Stimulated activated CD8-positive, alpha-beta memory T cell treated with anti-CD3 and anti-CD28 coated beads, Interleukin-4, amount 100 ng/mL, for 48 hours (primary cell): ENCODE data around the gene STX7.

Source experiments
- DNase-seq: peaks from one replicate; pipeline ENCODE4 v3.0.0-alpha.2; 2020

Gene STX7

DNA sequence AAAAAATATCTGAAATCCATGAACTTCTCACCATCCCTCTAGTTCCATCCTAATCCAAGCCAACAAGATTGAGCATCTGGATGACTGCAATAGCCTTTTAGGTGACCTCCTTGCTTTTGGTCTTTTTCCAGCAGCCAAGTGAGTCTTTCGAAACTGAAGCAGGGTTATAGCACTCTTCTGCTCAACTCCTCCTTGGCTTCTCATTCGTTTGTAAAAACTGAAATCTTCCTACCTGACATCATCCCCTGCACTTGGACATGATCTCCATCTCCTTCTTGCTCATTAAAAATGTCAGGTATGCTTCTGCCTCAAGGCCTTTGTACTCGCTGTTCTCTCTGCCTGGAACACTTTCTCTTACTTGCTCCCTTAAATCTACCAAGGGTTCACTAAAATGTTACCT lies 46.0 kb downstream of the STX7 start:
- DNase-seq: no peak

DNA sequence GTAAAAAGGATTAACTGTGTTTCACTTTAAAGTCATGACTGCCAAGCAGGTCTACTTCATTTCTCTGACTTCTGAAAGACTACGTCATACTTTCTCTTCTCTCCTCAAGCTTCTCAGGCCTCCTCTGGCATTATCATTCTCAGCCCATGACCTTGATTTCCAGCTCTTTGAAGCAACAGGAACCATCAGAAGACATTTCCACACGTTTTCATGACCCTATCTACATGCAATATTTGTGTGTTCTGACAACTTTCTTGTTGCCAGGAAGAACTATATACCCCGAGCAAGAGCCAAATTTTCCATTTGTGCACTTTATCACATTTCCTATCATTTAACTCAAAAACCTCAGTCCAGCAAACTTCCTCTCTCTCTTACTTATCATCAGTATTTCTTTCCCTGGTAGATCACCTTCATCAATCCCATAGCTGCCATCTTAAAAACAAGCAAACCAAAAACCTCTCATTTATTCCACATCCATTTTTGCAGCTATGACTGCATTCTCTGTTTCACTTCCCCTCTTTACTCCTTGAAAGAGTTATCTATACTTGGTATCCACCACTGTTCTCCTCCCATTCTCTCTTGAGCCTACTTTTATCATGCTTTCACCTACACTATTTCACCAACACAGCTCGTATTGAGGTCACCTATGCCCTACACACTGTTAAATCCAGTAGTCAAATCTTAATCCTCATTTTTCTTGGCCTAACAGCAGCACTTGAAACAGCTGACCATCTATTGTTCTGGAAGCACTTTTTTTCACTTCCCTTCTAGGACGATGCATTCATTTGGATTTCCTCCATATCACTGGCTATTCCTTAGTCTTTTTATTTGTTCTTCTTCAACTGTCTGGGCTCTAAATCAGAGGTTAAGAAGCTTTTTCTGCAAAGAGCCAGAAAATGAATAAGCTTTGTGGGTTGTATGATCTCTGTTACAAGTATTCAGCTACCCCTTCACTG lies 47.1 kb downstream of the STX7 start:
- no peak for DNase-seq

- DNase-seq: no peak
Measured at GRCh38 chr6:132464538-132465256, 48.2 kb downstream of the STX7 start.

DNA sequence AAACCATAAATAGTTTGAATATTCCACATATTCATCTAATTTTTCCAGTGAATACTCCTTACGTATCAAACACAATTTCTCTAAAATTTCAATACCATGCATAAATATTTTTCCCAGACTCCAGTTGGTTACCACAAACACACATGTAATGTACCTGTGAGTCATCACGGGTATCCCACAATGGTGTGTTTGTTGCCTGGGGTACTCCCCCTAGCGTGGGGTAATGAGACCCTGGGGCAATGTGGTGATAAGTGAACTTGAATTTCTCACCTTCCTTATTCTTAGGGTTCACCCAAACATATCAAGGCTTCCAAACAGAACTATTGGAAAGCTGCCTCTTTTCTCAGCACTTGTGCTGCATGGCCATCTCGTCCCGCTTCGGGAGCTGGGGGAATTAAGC lies 51.0 kb downstream of the STX7 start:
- no peak for DNase-seq

GRCh38 chr6:132459605-132459952 lies 53.3 kb downstream of the STX7 start:
- DNase-seq: no peak

DNA sequence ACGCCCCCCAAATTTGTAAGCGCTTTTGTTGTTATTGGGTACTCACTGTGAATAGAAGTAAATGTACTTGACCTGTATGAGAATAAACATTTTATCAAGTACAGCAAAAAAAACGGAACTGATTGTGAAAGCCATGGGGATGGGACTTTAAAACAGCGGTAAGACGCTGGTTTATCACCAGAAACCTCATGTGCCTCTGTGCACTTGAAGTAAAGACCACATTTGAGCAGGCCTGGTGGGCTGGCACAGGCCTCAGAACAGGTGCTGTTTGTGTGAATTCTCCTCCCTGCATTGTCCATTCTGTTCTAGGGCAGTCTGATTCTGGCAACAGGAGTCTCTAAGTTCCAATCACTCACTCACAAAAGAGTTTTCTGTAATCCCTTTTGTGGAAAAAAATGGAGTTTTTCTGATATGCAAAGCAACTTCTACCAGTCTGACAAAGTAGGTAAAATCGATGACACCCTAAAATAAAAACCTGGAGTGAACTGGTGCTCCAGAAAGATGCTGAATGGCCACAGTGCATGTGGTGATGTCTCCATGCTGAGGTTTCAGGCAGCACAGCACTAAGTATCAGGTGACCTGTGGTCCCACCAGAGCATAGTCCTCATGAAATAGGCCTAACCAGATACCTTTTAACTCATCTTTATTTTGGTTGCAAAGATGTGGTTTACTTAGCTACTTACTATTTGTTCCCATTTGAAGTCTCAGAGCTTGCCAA lies 53.9 kb downstream of the STX7 start:
- no peak for DNase-seq

DNA sequence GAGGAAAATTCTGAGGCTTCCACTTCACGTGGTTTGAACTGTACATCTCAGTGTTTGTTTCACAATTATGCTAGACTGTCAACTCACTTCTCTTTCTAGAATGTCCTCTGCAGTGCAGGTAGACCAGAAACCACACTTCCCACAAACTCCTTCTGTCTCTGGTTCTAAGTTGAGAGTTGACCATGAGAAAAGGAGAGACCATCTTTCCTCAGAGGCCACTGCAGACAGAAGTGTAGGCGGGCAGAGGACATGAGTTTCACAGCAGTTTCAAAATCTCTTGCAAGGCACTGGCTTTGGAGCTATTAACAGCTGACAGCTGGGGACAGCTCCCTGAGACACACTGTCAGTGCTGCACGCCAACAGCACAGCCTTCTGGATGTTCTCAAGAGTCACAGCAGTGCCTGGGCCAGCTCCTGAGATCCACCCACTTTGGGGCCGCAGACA lies 56.2 kb downstream of the STX7 start:
- no peak for DNase-seq

- DNase-seq: no peak
Measured at GRCh38 chr6:132446855-132447241, 66.1 kb downstream of the STX7 start.

DNA sequence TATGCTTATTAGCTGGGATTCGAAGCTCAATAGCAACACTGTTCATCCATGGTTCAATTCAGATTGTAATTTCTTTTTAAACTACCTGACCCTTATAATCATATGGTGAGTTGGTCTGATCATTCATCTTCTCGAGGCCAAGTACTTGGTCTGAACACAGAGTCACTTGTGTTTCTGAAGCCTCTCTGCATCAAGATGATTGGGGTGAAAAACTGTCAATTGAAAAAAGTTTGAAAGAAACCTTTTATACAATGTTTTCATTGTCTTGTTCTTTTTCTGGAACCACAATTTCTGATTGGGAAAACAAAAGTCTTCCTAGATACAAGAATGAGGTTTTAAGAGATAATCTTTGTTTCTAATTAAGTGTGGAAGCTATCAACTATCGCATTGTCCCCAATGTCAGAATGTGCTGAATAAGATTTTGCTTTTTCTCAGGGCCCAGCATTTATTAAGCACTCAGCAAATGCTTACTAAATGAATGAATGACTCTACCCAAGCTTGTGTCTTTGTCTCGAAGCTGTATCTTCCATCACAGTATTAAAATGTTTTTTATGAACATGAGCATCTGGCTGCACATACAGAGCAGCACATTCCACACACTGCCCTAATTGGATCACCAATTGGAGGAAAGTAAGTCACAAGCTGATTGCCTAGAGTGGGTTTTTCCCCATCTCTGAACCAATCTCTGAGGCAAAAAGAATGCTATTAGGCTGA lies 66.6 kb downstream of the STX7 start:
- DNase-seq: no peak

- DNase-seq: no peak
Measured at GRCh38 chr6:132445201-132445951, 67.5 kb downstream of the STX7 start.

- DNase-seq: no peak
Measured at GRCh38 chr6:132443206-132443605, 69.7 kb downstream of the STX7 start.

GRCh38 chr6:132430110-132430509 lies 82.8 kb downstream of the STX7 start:
- DNase-seq: no peak

- DNase-seq: no peak
Measured at GRCh38 chr6:132425176-132425575, 87.7 kb downstream of the STX7 start.

GRCh38 chr6:132423839-132424238 lies 89.1 kb downstream of the STX7 start:
- DNase-seq: no peak

DNA sequence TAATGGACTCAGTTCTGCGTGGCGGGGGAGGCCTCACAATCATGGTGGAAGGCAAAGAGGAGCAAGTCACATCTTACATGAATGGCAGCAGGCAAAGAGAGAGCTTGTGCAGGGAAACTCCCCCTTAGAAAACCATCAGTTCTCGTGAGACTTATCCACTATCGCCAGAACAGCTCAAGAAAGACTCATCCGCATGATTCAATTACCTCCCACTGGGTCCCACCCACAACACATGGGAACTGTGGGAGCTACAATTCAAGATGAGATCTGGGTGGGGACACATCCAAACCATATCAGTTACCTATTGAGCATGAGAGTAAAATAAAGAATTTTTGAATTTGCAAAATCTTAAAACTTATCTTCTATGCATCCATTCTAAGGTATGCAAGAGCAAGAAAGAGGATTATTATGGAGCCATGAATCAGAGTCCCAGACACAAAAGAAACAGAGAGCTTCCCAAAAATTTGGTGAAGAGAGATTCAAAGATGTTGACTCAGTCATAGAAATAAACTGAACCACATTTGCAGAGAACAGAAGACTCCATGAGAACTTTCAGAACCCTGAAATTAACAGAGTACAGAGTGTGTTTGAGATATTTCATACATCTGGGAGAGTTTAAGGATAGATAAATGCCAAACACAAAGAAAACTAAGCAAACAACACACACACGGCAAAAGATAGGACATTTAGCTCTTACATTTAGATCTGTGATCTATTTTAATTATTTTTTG lies 94.5 kb downstream of the STX7 start:
- no peak for DNase-seq

GRCh38 chr6:132414761-132415160 lies 98.2 kb downstream of the STX7 start:
- no peak for DNase-seq

- DNase-seq: no peak
Measured at GRCh38 chr6:132414322-132414721, 98.6 kb downstream of the STX7 start.

DNA sequence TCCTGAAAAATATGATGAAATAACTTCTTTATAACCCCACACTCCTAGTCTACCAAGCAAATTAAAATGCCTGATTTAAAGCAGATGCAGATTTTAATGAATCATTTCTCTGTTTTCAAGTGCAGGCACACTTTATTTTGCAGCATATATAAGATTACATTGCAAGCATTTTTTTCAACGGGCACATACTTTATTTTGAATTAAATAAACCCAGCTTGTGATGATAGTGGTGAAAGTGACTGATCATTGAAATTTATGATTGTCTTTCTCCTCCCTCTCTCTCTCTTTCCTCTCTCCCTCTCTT lies 99.5 kb downstream of the STX7 start:
- no peak for DNase-seq

- DNase-seq: no peak
Measured at GRCh38 chr6:132412656-132413498, 100.0 kb downstream of the STX7 start.

GRCh38 chr6:132411296-132411695 lies 101.6 kb downstream of the STX7 start:
- DNase-seq: no peak

DNA sequence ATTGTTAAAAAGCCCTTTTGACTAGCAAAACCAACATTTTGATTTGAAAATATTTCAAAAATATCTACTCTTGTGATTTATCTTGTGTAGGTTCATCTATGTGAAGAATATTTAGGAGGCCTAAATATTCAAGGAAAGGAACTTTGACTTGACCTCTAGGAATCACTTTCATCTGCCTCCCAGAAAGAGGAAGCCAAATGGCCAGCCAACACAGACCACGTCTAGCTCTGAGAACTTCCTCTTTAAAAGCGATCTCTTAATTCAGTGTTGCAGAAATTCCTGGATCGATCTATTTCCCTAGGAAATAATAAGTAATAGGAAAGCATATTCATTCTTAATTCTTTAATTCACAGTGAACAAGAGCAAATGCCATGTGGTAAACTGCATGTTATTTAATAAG lies 102.1 kb downstream of the STX7 start:
- DNase-seq: no peak
